ENCODE results near the gene MELTF. TPM values are rescaled to one million over a fixed set of nuclear protein-coding genes. Genes with fewer than 3 reads are reported as not detected.
"Not testable (repeated sequence)": the region's sequence is repeated elsewhere in the genome, so short reads cannot be mapped to it uniquely, and the experiment has no call there.

Gene MELTF
- 28.6 and 33.8 TPM in 2 replicates for total RNA-seq

- peaks cover 8% of the 10 kb centered on the region for H3K27me3 ChIP-seq (ENCODE audit: control insufficient read depth, insufficient read depth, low read length)
- TF ChIP-seq CTCF (IDR thresholded peaks at IDR 0.05; ENCODE audit: insufficient read depth, low read length, poor library complexity, severe bottlenecking) = peak; percentile 30
- H3K4me3 ChIP-seq (ENCODE audit: low read depth, low read length) = peak within 1 kb of the TSS; percentile 36
- no peaks in the 10 kb centered on the region for H3K36me3 ChIP-seq (ENCODE audit: control insufficient read depth, insufficient read depth, low read length)
- no peak for DNase-seq (ENCODE audit: low read depth)
These were observed at the start of gene MELTF for GRCh38 chr3:197029511-197030167. MELTF (minus strand) TSS chr3:197029817; CDS start chr3:197029702, 115 bp downstream.

- Histone ChIP-seq H3K4me3 (ENCODE audit: low read depth, low read length) (no peak overlapping the region), H3K36me3 (ENCODE audit: control insufficient read depth, insufficient read depth, low read length) (no peaks in the 10 kb centered on the region), H3K27me3 (ENCODE audit: control insufficient read depth, insufficient read depth, low read length) (no peaks in the 10 kb centered on the region)
- DNase-seq (ENCODE audit: low read depth) = no peak
- TF ChIP-seq CTCF (IDR thresholded peaks at IDR 0.05; ENCODE audit: insufficient read depth, low read length, poor library complexity, severe bottlenecking) = no peak
These were observed 46.8 kb upstream of the MELTF start for GRCh38 chr3:197076415-197076814.

- no peak for TF ChIP-seq CTCF (IDR thresholded peaks at IDR 0.05; ENCODE audit: insufficient read depth, low read length, poor library complexity, severe bottlenecking)
- Histone ChIP-seq H3K36me3 (ENCODE audit: control insufficient read depth, insufficient read depth, low read length) (peaks cover 2% of the 10 kb centered on the region), H3K4me3 (ENCODE audit: low read depth, low read length) (no peak overlapping the region), H3K27me3 (ENCODE audit: control insufficient read depth, insufficient read depth, low read length) (no peaks in the 10 kb centered on the region)
- no peak for DNase-seq (ENCODE audit: low read depth)
These were observed 38.5 kb upstream of the MELTF start for GRCh38 chr3:197068077-197068476.

GRCh38 chr3:197064771-197065170 lies 35.2 kb upstream of the MELTF start:
- DNase-seq (ENCODE audit: low read depth) = no peak
- TF ChIP-seq CTCF (IDR thresholded peaks at IDR 0.05; ENCODE audit: insufficient read depth, low read length, poor library complexity, severe bottlenecking) = no peak

GRCh38 chr3:197062446-197062845 lies 32.8 kb upstream of the MELTF start:
- no peak overlapping the region for H3K4me3 ChIP-seq (ENCODE audit: low read depth, low read length)
- H3K36me3 ChIP-seq (ENCODE audit: control insufficient read depth, insufficient read depth, low read length) = peaks cover 3% of the 10 kb centered on the region
- no peaks in the 10 kb centered on the region for H3K27me3 ChIP-seq (ENCODE audit: control insufficient read depth, insufficient read depth, low read length)
- no peak for DNase-seq (ENCODE audit: low read depth)
- TF ChIP-seq CTCF (IDR thresholded peaks at IDR 0.05; ENCODE audit: insufficient read depth, low read length, poor library complexity, severe bottlenecking) = no peak

More at GRCh38 chr3:197064771-197065170, 35.2 kb upstream of the MELTF start:
- Histone ChIP-seq H3K27me3 (ENCODE audit: control insufficient read depth, insufficient read depth, low read length) (no peaks in the 10 kb centered on the region), H3K4me3 (ENCODE audit: low read depth, low read length) (no peak overlapping the region), H3K36me3 (ENCODE audit: control insufficient read depth, insufficient read depth, low read length) (peaks cover 2% of the 10 kb centered on the region)

GRCh38 chr3:197051637-197052036 lies 22.0 kb upstream of the MELTF start:
- not testable (repeated sequence) for H3K36me3 ChIP-seq (ENCODE audit: control insufficient read depth, insufficient read depth, low read length); H3K27me3 ChIP-seq (ENCODE audit: control insufficient read depth, insufficient read depth, low read length); H3K4me3 ChIP-seq (ENCODE audit: low read depth, low read length); DNase-seq (ENCODE audit: low read depth)
